ENCODE results near the gene TAS1R1. TPM values are rescaled to one million over a fixed set of nuclear protein-coding genes. Genes with fewer than 3 reads are reported as not detected.

TAS1R1 gene
- total and polyA plus RNA-seq, 10 of the 15 experiments (the other 5 are each of a cell fraction or from before 2014, with no cell fraction given) = 0.03 to 0.06 (median 0.04) TPM; not detected in 7

GRCh38 chr1:6613361-6614018 lies 58.4 kb downstream of the TAS1R1 start, which contains the start of gene PHF13 (continued):
- TF ChIP-seq SREBF2 (IDR thresholded peaks at IDR 0.05; ENCODE audit: low read length) (no peak), EGR1 (IDR thresholded peaks at IDR 0.05; ENCODE audit: borderline replicate concordance in 1 of 2, low read depth in 2 of 2, low read length in 2 of 2) (peak in 1 of 2 experiments; percentile 96; a peak in 2 of 3 replicates), FOXM1 (IDR thresholded peaks at IDR 0.05; ENCODE audit: low read depth, low read length) (no peak), TAF1 (IDR thresholded peaks at IDR 0.05; ENCODE audit: borderline replicate concordance, low read depth, low read length) (no peak; the same call in 1 of the 2 replicates), BCLAF1 (IDR thresholded peaks at IDR 0.05) (no peak), BMI1 (IDR thresholded peaks at IDR 0.05; ENCODE audit: borderline replicate concordance) (no peak), BHLHE40 (IDR thresholded peaks at IDR 0.05; ENCODE audit: borderline replicate concordance in 1 of 2, low read depth in 2 of 2, low read length in 1 of 2) (peak; percentile 59 to 63; a peak in 3 of 4 replicates), PRDM15 (CRISPR knock-in tag; IDR thresholded peaks at IDR 0.05) (no peak), RAD51 (IDR thresholded peaks at IDR 0.05) (no peak), USF2 (IDR thresholded peaks at IDR 0.05; ENCODE audit: borderline replicate concordance, low read depth, low read length) (no peak), REST (IDR thresholded peaks at IDR 0.05; ENCODE audit: low read depth, low read length) (no peak), BRCA1 (IDR thresholded peaks at IDR 0.05; ENCODE audit: low read depth, low read length) (no peak), BCL11A (IDR thresholded peaks at IDR 0.05; ENCODE audit: low read depth, low read length) (no peak), CREB1 (IDR thresholded peaks at IDR 0.05; ENCODE audit: low read depth) (peak; percentile 78), IRF3 (IDR thresholded peaks at IDR 0.05) (no peak)

All from GM12878 (cell line).